GOT3 (cell line): Measurements from ENCODE around the gene UBAP1.
"Not testable (repeated sequence)": the region's sequence is repeated elsewhere in the genome, so short reads cannot be mapped to it uniquely, and the experiment has no call there.

Source experiments
- DNase-seq: peaks from one replicate; lab custom pipeline; 2025; ENCODE audit warnings: mixed read lengths; lab: John Stamatoyannopoulos, UW

Gene UBAP1

GRCh38 chr9:34224349-34224748 lies 45.5 kb downstream of the UBAP1 start:
- DNase-seq = no peak

GRCh38 chr9:34226144-34226760 lies 47.4 kb downstream of the UBAP1 start:
- DNase-seq = not testable (repeated sequence)

GRCh38 chr9:34227445-34227844 lies 48.6 kb downstream of the UBAP1 start:
- no peak for DNase-seq

- no peak for DNase-seq
Observed at GRCh38 chr9:34230556-34230955, 51.7 kb downstream of the UBAP1 start.

- DNase-seq = no peak
Observed at GRCh38 chr9:34232201-34232600, 53.4 kb downstream of the UBAP1 start.

GRCh38 chr9:34233672-34234071 lies 54.8 kb downstream of the UBAP1 start:
- DNase-seq = no peak

GRCh38 chr9:34237836-34238235 lies 59.0 kb downstream of the UBAP1 start:
- DNase-seq = no peak

GRCh38 chr9:34240006-34240405 lies 61.2 kb downstream of the UBAP1 start:
- no peak for DNase-seq

- no peak for DNase-seq
Observed at GRCh38 chr9:34242830-34243229, 64.0 kb downstream of the UBAP1 start.

- DNase-seq = not testable (repeated sequence)
Observed at GRCh38 chr9:34245212-34245611, 66.4 kb downstream of the UBAP1 start.

GRCh38 chr9:34246453-34246852 lies 67.6 kb downstream of the UBAP1 start:
- no peak for DNase-seq

GRCh38 chr9:34247782-34248181 lies 68.9 kb downstream of the UBAP1 start:
- not testable (repeated sequence) for DNase-seq

- DNase-seq = no peak
Observed at GRCh38 chr9:34249274-34249673, 70.4 kb downstream of the UBAP1 start.

- no peak for DNase-seq
Observed at GRCh38 chr9:34250721-34251120, 71.9 kb downstream of the UBAP1 start.

- DNase-seq = no peak
Observed at GRCh38 chr9:34252016-34252415, 73.2 kb downstream of the UBAP1 start.

- DNase-seq = no peak
Observed at GRCh38 chr9:34252670-34253459, 74.0 kb downstream of the UBAP1 start.

- no peak for DNase-seq
Observed at GRCh38 chr9:34253460-34253837, 74.6 kb downstream of the UBAP1 start.

GRCh38 chr9:34254141-34254913 lies 75.5 kb downstream of the UBAP1 start:
- DNase-seq = no peak

- no peak for DNase-seq
Observed at GRCh38 chr9:34254966-34255825, 76.4 kb downstream of the UBAP1 start.

GRCh38 chr9:34256104-34256503 lies 77.3 kb downstream of the UBAP1 start:
- DNase-seq = no peak

- DNase-seq = no peak
Observed at GRCh38 chr9:34256987-34257585, 78.2 kb downstream of the UBAP1 start.

GRCh38 chr9:34259315-34259714 lies 80.5 kb downstream of the UBAP1 start:
- DNase-seq = no peak
